Activated CD4-positive, alpha-beta memory T cell treated with anti-CD3 and anti-CD28 coated beads, Interleukin-2, amount 10 ng/mL, durations not matched to agents 7 days and 5 days (primary cell): ENCODE measurements around the gene CYB5A. TPM values are rescaled to one million over a fixed set of nuclear protein-coding genes. Genes with fewer than 3 reads are reported as not detected.

Experiments
- CTCF ChIA-PET: fragments of 350-600 bp; sonication (Branson Sonifier 250); formaldehyde crosslinking; loops from one replicate; lab custom pipeline; 2021; ENCODE audit warnings: antibody characterized with exemption, inconsistent platforms; lab: Charles Lee
- POLR2A ChIA-PET: fragments of 350-600 bp; sonication (Branson Sonifier 250); formaldehyde crosslinking; loops from one replicate; lab custom pipeline; 2021; ENCODE audit warnings: antibody characterized with exemption; lab: Charles Lee
- DNase-seq: peaks from one replicate; pipeline ENCODE4 v3.0.0-alpha.2; 2020
- H3K27ac Mint-ChIP-seq: one replicate; pipeline ENCODE4 v1.8.0; 2021; ENCODE audit warnings: mild to moderate bottlenecking, mixed read lengths
- H3K27me3 Mint-ChIP-seq: one replicate; pipeline ENCODE4 v1.8.0; 2021; ENCODE audit warnings: mixed read lengths
- H3K36me3 Mint-ChIP-seq: one replicate; pipeline ENCODE4 v1.8.0; 2021; ENCODE audit warnings: low read depth, mixed read lengths
- H3K4me1 Mint-ChIP-seq: one replicate; pipeline ENCODE4 v1.8.0; 2021; ENCODE audit warnings: mixed read lengths
- H3K4me3 Mint-ChIP-seq: one replicate; pipeline ENCODE4 v1.8.0; 2021; ENCODE audit warnings: mild to moderate bottlenecking, mixed read lengths
- H3K9me3 Mint-ChIP-seq: one replicate; pipeline ENCODE4 v1.8.0; 2021; ENCODE audit warnings: mixed read lengths
- total RNA-seq, 2 experiments: library from RNA; stranded (reverse); gene quantifications; one replicate each; pipeline ENCODE4 v1.2.3, GENCODE V29; 2021

CYB5A gene
- total RNA-seq, 2 experiments from 2014 or later = 20.4 to 21.9 TPM

DNA sequence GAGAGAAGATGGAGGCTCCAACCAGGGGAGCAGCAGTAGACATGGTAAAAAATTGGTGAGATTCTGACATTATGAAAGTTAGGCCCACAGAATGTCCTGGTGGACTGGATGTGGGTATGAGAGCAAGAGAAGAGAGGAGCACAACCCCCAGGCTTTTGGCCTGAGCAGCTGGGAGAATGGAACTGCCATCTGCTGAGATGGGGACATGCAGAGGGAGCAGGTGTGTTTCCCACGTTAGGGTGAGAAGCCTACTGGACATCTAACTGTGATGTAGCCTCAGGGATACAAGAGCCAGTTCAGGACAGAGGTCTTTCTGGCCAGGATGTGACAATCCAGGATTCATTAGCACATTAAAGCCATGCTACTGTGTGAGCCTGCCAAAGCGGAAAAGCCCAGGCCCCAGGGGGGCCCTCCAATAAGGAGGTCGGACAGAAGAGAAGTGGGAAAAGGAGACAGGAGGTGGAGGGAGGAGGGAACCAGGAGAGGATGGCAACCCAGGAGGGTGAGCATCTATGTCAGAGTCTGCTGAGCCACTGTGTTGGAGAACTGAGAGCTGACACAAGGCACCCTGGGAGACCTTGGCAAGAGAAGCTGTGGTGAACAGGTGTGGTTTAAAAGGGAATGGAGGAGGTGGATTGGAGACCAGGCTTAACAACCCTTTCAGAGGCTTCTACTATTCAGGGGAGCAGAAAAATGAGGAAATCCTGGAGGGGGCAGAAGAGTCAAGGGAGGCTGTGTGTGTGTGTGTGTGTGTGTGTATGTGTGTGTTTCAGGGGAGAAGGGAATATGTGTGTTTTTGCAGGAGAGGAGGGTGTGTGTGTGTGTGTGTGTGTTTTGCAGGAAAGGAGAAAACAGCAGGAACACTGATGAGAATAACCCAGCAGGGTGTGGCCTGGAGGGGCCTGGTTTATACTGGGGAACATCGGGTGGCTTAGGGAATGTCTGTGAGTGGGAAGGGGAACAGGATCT, 10.5 kb downstream of the CYB5A start:
- H3K4me1 Mint-ChIP-seq = peaks cover 21% of the 10 kb centered on the region
- H3K27me3 Mint-ChIP-seq = no peaks in the 10 kb centered on the region
- POLR2A ChIA-PET = no interaction called here
- no peak for DNase-seq
- no peak overlapping the region for H3K4me3 Mint-ChIP-seq
- CTCF ChIA-PET = no interaction called here
- no peaks in the 10 kb centered on the region for H3K36me3 Mint-ChIP-seq
- H3K9me3 Mint-ChIP-seq = no peaks in the 10 kb centered on the region
- H3K27ac Mint-ChIP-seq = no peak overlapping the region

DNA sequence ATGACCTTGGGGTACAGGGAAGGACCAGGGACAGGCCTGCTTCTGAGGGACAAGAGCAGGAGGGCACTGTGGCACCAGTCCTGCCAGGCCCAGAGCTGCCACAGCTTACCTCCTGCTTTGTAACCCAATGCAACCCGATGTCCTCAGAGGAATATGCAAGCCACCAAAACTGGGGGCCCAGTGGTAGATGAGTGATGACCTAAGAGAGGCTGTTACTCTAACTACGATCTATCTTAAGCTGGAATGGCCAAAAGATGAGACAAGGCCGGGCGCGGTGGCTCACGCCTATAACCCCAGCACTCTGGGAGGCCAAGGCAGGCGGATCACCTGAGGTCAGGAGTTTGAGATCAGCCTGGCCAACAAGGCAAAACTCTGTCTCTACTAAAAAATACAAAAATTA, 12.8 kb downstream of the CYB5A start:
- no peak overlapping the region for H3K4me3 Mint-ChIP-seq
- H3K27ac Mint-ChIP-seq = no peak overlapping the region
- H3K9me3 Mint-ChIP-seq = no peaks in the 10 kb centered on the region
- no peaks in the 10 kb centered on the region for H3K36me3 Mint-ChIP-seq
- no peaks in the 10 kb centered on the region for H3K27me3 Mint-ChIP-seq
- peaks cover 21% of the 10 kb centered on the region for H3K4me1 Mint-ChIP-seq
- DNase-seq = no peak
- POLR2A ChIA-PET = no interaction called here
- CTCF ChIA-PET = interaction anchor here (0.9 kb wide), 1 partner anchor 214 kb away, joined by 5 read pairs; no protein-coding TSS in a partner anchor

DNA sequence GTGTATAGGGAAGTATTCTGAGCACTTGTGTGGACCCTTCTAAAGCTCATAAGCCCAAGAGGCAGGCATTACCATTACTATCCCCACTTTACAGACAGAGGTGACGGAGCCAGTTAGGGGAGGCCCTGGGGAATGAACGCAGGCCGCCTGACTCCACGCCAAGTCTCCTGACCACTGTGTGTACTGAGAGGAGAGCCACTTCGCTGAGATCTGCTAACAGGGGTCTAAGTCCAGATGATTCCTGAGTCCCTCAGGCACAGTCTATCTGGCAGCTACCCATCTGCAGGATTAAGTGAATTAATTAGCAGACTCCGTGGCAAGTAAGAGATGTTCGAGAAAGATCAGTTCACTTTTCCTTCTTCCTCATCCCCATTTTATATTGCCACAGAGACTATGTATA, 13.7 kb downstream of the CYB5A start:
- H3K4me3 Mint-ChIP-seq = no peak overlapping the region
- DNase-seq = no peak
- H3K9me3 Mint-ChIP-seq = no peaks in the 10 kb centered on the region
- H3K27me3 Mint-ChIP-seq = no peaks in the 10 kb centered on the region
- peaks cover 16% of the 10 kb centered on the region for H3K4me1 Mint-ChIP-seq
- CTCF ChIA-PET = no interaction called here
- no peaks in the 10 kb centered on the region for H3K36me3 Mint-ChIP-seq
- no peak overlapping the region for H3K27ac Mint-ChIP-seq
- POLR2A ChIA-PET = no interaction called here

DNA sequence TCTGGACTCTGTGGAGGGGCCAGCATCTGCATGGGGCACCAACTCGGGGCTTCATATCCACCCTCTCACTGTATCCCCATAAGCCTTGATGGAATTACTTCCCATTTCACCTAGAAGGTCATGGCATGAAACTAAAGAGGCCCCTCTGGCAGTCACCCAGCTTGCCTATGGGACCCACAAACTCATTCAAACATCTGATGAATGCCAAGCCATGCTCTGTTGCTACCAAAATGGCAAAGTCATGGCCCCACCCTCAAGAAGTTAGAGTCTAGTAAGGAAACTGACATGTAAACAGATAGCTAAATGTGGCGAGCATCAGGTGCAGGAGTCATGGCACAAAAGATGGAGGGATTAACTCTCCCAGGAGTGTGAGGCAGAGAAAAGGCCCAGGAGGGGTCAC, 14.5 kb downstream of the CYB5A start:
- ChIA-PET POLR2A (no interaction called here), CTCF (no interaction called here)
- H3K4me1 Mint-ChIP-seq = peaks cover 8% of the 10 kb centered on the region
- H3K4me3 Mint-ChIP-seq = no peak overlapping the region
- no peaks in the 10 kb centered on the region for H3K9me3 Mint-ChIP-seq
- H3K36me3 Mint-ChIP-seq = no peaks in the 10 kb centered on the region
- H3K27me3 Mint-ChIP-seq = no peaks in the 10 kb centered on the region
- no peak for DNase-seq
- no peak overlapping the region for H3K27ac Mint-ChIP-seq

DNA sequence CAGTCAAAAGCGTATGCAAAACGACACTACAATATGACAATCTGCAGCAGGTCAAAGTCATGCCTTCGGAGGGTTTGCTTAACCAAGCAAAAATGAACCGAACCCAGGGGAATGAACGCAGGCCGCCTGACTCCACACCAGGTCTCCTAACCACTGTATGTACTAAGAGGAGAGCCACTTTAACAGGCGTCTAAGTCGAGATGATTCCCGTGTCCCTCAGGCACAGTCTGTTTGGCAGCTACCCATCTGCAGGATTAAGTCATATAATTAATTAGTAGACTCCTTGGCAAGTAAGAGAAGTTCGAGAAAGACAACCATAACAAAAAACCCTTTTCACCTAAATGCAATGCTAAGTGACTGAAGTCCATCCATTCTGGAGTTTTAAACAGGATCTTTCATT, 15.2 kb downstream of the CYB5A start:
- Mint-ChIP-seq H3K9me3 (no peaks in the 10 kb centered on the region), H3K27me3 (no peaks in the 10 kb centered on the region), H3K4me3 (no peak overlapping the region), H3K36me3 (no peaks in the 10 kb centered on the region), H3K4me1 (peaks cover 3% of the 10 kb centered on the region), H3K27ac (no peak overlapping the region)
- DNase-seq = no peak
- POLR2A ChIA-PET = no interaction called here
- CTCF ChIA-PET = no interaction called here

DNA sequence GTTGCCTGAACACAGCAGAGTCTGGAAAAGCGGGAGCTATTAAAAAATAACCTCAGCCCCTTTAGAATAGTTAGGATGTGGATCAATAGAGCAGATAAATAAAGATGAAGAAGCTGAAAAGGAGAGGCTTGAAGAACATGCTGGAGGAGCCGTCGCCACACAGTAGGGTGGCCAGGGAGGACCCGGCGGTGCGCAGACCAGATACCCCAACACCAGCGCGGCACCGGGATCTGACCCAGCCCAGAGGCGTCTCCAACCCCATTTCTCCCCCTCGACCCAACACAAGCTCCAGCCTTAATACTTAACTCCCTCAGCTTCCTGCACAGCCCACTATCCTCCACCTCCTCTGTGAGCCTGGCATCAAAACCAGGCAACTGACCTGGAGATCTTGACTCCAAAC, 16.0 kb downstream of the CYB5A start:
- H3K4me3 Mint-ChIP-seq = no peak overlapping the region
- no peak overlapping the region for H3K27ac Mint-ChIP-seq
- H3K9me3 Mint-ChIP-seq = no peaks in the 10 kb centered on the region
- ChIA-PET POLR2A (no interaction called here), CTCF (no interaction called here)
- H3K36me3 Mint-ChIP-seq = no peaks in the 10 kb centered on the region
- H3K4me1 Mint-ChIP-seq = no peaks in the 10 kb centered on the region
- no peak for DNase-seq
- no peaks in the 10 kb centered on the region for H3K27me3 Mint-ChIP-seq

DNA sequence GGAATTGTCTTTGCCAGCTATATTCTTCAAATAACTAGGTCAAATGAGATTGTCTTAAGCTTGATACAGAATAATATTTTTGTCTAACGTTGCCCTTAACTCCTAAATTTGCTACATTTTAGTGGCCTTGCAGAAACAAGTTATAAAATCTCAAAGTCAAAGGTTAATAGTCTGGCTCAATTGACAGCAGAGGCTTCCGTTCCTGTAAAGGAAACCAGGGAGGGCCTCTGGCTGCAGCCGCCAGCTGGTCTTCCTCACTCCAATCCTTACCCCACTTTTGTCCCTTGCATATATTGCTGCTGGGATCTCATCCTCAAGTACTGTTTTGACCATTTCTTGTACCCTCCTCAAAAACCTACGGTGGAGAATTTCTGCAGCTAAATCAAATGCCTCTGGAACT, 17.1 kb downstream of the CYB5A start:
- Mint-ChIP-seq H3K4me3 (no peak overlapping the region), H3K36me3 (no peaks in the 10 kb centered on the region), H3K27me3 (no peaks in the 10 kb centered on the region), H3K4me1 (no peaks in the 10 kb centered on the region), H3K27ac (no peak overlapping the region), H3K9me3 (no peaks in the 10 kb centered on the region)
- ChIA-PET CTCF (interaction anchor here (1.4 kb wide), 1 partner anchor 277 kb away, joined by 4 read pairs; no protein-coding TSS in a partner anchor), POLR2A (no interaction called here)
- no peak for DNase-seq

DNA sequence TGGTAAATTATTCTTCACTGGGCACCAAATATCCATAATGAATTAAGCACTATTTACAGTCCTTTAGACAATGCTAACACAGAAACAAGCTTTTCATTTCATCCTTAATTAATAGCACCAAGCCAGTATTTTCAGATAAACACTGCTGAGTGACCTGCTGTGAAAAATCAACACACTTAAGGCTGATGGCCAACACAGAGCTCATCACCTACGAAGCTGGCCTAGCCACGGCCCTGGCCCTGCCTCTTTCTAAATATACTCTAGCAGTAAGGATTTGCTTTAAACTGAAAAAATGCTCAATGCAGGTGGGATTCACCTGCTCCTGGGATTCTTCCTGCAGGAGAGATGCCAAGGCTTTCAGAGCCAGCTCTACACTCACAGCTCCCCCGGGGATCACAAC, 18.4 kb downstream of the CYB5A start:
- POLR2A ChIA-PET = no interaction called here

DNA sequence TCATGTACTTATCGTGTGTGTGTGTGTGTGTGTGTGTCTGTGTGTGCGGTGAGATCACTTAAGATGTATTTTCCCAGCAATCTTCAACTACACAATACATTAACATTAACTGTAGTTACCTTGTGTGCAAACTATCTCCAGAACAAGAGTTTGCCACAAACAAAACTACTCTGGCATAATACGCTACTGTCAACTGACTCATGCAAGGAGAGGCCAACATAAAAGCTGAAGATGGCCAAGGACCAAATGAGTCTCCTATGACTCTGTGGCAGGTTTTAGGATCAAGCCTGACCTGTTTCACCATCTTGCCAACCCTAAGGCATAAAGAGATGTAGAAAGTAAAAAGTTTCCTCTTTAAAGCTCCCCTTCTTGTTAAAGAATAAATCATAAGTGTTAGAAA, 20.1 kb downstream of the CYB5A start:
- no peaks in the 10 kb centered on the region for H3K9me3 Mint-ChIP-seq
- no peak overlapping the region for H3K4me3 Mint-ChIP-seq
- H3K27ac Mint-ChIP-seq = no peak overlapping the region
- POLR2A ChIA-PET = no interaction called here
- no peaks in the 10 kb centered on the region for H3K27me3 Mint-ChIP-seq
- no peaks in the 10 kb centered on the region for H3K4me1 Mint-ChIP-seq
- no peak for DNase-seq
- H3K36me3 Mint-ChIP-seq = no peaks in the 10 kb centered on the region
- CTCF ChIA-PET = no interaction called here

More for the DNA sequence above, 18.4 kb downstream of the CYB5A start:
- no peak for DNase-seq
- Mint-ChIP-seq H3K27me3 (no peaks in the 10 kb centered on the region), H3K9me3 (no peaks in the 10 kb centered on the region), H3K4me1 (no peaks in the 10 kb centered on the region), H3K4me3 (no peak overlapping the region), H3K36me3 (no peaks in the 10 kb centered on the region), H3K27ac (no peak overlapping the region)
- CTCF ChIA-PET = interaction anchor here (1.4 kb wide), 1 partner anchor 278 kb away, joined by 4 read pairs; no protein-coding TSS in a partner anchor

DNA sequence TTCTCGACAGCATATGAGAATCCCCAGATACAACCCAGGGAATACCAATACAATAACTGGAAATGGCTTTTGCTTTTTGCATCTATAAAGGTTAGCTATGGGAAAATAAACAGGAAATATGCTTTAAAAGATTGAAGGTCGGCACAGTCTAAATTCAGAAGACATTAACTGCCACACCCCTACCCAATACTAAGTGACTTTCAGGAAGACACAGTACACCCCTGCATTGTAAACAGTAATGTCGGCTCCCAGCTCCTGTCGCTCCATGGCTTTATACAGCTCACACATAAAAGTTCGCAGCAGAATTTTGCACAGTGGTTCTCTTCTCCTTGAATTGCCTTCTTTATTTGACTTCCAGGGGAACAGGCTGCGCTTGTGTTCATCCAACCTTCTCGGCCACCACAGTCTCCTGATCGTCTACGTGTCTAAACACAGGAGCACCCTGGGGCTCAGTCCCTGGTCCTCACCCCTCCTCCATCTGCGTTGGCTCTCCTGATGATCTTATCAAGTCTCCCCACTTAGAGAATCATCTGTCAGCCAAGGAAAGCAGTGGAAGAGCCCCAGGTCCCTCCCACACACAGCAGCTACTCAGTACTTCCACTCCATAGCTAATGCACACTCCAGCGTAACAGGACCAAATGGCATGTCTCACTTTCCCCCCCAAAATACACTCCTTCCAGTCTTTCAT, 22.7 kb downstream of the CYB5A start:
- H3K36me3 Mint-ChIP-seq = no peaks in the 10 kb centered on the region
- DNase-seq = no peak
- POLR2A ChIA-PET = no interaction called here
- H3K4me1 Mint-ChIP-seq = no peaks in the 10 kb centered on the region
- no peaks in the 10 kb centered on the region for H3K27me3 Mint-ChIP-seq
- no peak overlapping the region for H3K27ac Mint-ChIP-seq
- CTCF ChIA-PET = no interaction called here
- no peaks in the 10 kb centered on the region for H3K9me3 Mint-ChIP-seq
- H3K4me3 Mint-ChIP-seq = no peak overlapping the region

DNA sequence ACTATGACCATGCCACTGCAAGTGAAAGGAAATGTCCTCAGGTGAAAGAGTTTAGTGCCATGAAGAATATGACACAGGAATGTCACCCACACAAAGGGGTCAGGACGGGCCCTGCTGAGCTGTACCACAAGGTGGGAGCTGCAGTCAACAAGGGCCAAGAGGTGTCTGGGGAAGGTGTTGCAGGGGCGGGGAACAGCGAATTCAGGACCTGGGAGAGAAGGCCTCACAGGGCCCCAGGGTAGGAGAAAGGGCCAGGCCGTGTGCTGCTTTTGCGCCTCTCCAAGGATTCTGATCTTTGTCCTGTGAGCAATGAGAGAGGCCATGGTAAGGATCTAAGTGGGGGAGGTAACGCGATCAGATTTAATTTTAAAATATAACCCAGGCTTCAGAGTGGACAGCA, 23.6 kb downstream of the CYB5A start:
- POLR2A ChIA-PET = no interaction called here
- no peaks in the 10 kb centered on the region for H3K4me1 Mint-ChIP-seq
- no peaks in the 10 kb centered on the region for H3K27me3 Mint-ChIP-seq
- CTCF ChIA-PET = no interaction called here
- H3K9me3 Mint-ChIP-seq = no peaks in the 10 kb centered on the region
- H3K27ac Mint-ChIP-seq = no peak overlapping the region
- DNase-seq = no peak
- no peaks in the 10 kb centered on the region for H3K36me3 Mint-ChIP-seq
- no peak overlapping the region for H3K4me3 Mint-ChIP-seq

DNA sequence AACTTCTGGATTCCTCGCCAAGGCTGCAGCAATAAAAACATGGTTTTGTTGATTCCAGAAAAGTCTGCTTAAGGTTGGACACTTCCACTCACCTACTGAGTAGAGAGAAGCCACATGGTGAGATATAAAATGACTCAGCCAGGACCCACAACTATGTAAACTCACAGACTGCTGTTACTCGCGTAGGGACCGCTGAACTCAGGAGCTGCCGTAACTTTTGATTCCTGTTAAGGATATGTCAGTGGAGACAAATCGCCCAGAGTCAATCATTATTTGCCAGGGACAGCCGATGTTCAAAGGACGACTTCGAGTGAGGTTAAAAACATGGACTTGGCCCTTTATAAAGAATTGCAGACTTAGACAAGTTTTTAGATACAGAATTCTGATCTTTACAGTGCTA, 25.6 kb downstream of the CYB5A start:
- no peaks in the 10 kb centered on the region for H3K27me3 Mint-ChIP-seq
- no peak overlapping the region for H3K27ac Mint-ChIP-seq
- DNase-seq = no peak
- no peaks in the 10 kb centered on the region for H3K36me3 Mint-ChIP-seq
- ChIA-PET POLR2A (no interaction called here), CTCF (no interaction called here)
- no peaks in the 10 kb centered on the region for H3K4me1 Mint-ChIP-seq
- no peaks in the 10 kb centered on the region for H3K9me3 Mint-ChIP-seq
- no peak overlapping the region for H3K4me3 Mint-ChIP-seq

DNA sequence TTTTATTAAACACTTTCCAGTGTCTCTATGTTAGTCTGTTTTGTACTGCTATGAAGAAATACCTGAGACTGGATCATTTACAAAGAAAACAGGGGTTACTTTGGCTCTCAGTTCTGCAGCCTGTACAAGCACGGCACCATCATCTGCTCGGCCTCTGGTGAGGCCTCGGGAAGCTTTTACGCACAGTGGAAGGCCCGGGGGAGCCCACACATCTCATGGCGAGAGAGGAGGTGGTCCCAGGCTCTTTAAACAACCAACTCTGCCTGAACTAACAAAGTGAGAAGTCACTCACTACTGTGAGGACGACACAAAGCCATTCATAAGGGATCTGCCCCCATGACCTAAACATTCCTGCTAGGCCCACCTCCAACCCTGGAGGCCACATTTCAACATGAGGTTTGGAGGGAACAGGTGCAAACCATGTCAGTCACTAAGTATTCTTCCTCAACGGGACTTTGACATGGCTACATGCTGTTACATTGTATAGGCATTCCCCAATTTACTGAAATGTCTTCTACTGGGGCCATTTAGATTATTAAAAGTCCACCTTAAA, 26.1 kb downstream of the CYB5A start:
- ChIA-PET CTCF (no interaction called here), POLR2A (no interaction called here)
- Mint-ChIP-seq H3K27ac (no peak overlapping the region), H3K27me3 (no peaks in the 10 kb centered on the region), H3K36me3 (no peaks in the 10 kb centered on the region), H3K4me1 (no peaks in the 10 kb centered on the region), H3K4me3 (no peak overlapping the region), H3K9me3 (no peaks in the 10 kb centered on the region)
- DNase-seq = no peak
